Activated T-helper 1 cell treated with anti-CD3 and anti-CD28 coated beads, Interleukin-12 subunit alpha, Interleukin-12 subunit beta, Interleukin-2, Interleukin-4 antibody, amounts not matched to agents 30 ng/mL and 10 ng/mL and 1 ng/mL, durations not matched to agents 14 hours and 24 hours and 36 hours (primary cell): ENCODE results near the gene BANF2. TPM values are rescaled to one million over a fixed set of nuclear protein-coding genes. Genes with fewer than 3 reads are reported as not detected.

Experiments
- DNase-seq: peaks from one replicate; pipeline ENCODE4 v3.0.0; 2021; ENCODE audit warnings: low spot score
- H3K27ac Mint-ChIP-seq: one replicate; pipeline ENCODE4 v1.8.0; 2021; ENCODE audit warnings: mild to moderate bottlenecking, mixed read lengths
- H3K27me3 Mint-ChIP-seq: one replicate; pipeline ENCODE4 v1.8.0; 2022; ENCODE audit warnings: mild to moderate bottlenecking, moderate library complexity, mixed read lengths; ENCODE audit not compliant: insufficient read depth
- H3K36me3 Mint-ChIP-seq: one replicate; pipeline ENCODE4 v1.8.0; 2021; ENCODE audit warnings: low read depth, mixed read lengths
- H3K4me1 Mint-ChIP-seq: one replicate; pipeline ENCODE4 v1.8.0; 2021; ENCODE audit warnings: low read depth, mixed read lengths
- H3K4me3 Mint-ChIP-seq: one replicate; pipeline ENCODE4 v1.8.0; 2021; ENCODE audit warnings: mild to moderate bottlenecking, moderate library complexity, mixed read lengths
- H3K9me3 Mint-ChIP-seq: one replicate; pipeline ENCODE4 v1.8.0; 2021; ENCODE audit warnings: mixed read lengths
- intact Hi-C: fragments of 100-400 bp; cut with micrococcal nuclease; formaldehyde crosslinking; loops from one replicate; pipeline ENCODE4 v1.15.1; 2024
- total RNA-seq: library from RNA; stranded (reverse); gene quantifications from 2 replicates; pipeline ENCODE4 v1.2.3, GENCODE V29; 2022

The BANF2 gene
- total RNA-seq = not detected in 2 replicates

DNA sequence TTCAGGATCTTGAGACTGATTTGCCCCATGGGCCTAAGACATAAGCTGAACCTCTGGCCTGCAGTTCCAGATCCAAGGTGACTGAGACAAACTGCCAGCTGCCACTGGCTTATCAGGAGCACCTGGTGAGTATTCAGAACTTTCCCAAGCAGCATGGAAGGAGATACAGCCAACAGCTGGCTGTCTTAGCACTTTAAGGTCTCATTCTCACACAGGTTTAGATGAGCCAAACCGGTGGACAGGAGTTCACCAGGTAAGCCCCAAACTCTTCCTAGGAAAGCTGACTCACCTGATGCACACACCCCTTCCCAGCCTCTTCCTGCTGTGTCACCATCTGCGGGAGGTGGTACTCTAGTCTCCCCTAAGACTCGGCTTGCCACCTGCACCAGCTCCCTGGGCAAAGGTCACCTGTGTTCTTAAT lies at the start of gene BANF2:
Gene BANF2, plus strand, starts transcription at position 36 of the 421 bp plus-strand sequence. CDS start 25,060 bp downstream, outside the sequence.
- DNase-seq = no peak
- intact Hi-C loops = no loop called here
- Mint-ChIP-seq H3K4me3 (no peak within 1 kb of the TSS), H3K36me3 (no peaks in the 10 kb centered on the region), H3K27me3 (peaks cover 2% of the 10 kb centered on the region), H3K4me1 (no peaks in the 10 kb centered on the region), H3K27ac (no peak within 1 kb of the TSS), H3K9me3 (peaks cover 3% of the 10 kb centered on the region)

DNA sequence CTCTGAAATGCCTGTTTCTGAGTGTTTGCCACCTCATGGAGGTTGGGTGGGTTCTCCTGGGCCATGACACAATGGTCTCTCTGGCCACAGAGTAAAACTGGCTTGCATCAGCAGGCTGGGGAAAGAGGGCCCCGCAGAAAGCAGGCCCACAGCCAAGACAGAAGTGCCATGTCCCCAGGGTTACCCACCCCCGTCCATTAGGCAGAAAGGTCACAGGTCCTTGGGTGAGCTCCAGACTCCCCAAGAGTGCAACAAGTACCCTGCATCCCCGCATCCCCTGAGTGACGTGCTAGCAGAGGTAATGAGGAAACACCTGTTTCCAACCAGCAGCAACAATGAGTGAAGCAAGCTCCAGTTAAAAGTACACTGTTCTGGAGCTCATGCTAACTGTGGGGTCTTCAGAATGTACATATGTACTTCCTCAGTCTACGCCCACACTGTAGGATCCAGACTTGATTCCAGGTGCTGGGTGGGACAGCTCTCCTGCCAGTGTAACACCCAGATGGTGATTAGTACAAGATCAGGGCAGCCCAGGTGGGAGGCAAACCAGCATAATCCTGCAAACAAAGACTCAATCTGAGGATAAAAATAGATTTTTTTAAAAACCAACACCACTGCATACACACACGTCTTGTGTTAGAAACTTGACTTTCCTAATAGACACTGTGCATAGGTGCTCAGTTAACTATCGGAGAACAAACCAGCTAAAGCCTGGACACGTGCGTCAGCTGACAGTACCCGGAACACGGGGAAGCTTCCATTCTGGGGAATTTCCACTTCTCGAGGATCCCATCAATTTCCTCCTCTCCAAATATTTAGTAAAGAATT lies 49.3 kb upstream of the BANF2 start:
- Mint-ChIP-seq H3K27ac (no peak overlapping the region), H3K36me3 (peaks cover 7% of the 10 kb centered on the region), H3K4me3 (no peak overlapping the region), H3K27me3 (no peaks in the 10 kb centered on the region), H3K9me3 (no peaks in the 10 kb centered on the region), H3K4me1 (no peaks in the 10 kb centered on the region)
- DNase-seq = no peak
- intact Hi-C loops = no loop called here

DNA sequence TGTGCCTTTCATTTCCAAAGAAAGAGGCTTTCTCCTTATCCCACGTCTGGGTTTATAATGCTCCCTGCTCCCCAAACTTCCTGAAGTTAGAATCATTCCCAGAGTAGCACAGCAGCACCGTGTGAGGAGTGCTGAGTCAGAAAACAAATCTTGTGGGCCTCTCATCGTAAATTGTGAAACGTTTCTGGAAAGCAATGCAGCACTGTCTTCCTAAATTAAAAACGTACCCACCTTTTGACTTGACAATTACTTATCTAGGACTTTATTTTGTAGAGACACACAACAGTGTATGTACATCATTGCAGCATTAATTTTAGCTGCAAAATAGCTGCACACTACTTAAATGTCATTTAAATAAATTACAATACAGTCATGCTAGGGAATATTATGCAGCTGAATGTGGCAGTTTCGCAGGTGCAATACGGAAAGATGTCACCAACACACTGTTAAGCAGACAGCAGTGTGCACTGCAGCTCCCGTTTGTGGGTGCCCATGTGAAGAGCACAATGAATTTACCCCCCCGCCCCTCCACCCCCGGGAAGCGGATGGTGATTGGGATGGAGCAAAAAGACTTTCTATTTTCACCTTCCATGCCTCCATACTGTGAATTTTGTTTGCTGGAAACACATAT lies 48.5 kb upstream of the BANF2 start:
- H3K36me3 Mint-ChIP-seq = peaks cover 9% of the 10 kb centered on the region

DNA sequence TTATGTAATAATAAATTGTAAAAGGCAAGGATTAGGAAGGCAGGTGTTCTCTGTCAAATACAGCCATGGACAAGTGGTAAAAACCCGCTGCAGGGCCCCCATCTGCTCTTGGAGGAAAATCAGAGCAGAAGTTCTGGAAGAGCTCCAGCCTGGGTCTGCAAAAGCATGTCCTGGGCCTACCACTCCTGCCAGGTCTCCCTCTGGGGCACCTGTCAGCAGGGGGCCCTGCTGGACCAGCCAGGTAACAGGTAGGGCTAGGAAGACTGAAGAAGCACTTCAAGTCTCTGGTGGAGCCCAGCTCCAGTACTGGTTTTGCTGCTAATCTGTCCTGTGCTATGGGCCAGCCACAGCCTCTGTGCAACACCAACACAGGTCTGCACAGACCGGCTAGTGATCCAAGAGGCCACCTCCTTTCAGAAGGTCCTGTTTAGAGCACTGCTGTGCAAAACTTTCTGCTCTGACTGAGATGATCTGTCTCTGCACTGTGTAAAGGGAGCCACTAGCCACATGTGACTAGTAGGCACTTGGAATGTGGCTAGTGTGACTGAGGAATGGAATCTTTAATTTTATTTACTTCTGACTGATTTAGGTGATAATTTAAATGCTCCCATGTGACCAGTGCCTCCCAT lies 47.9 kb upstream of the BANF2 start:
- Mint-ChIP-seq H3K4me1 (peaks cover 6% of the 10 kb centered on the region), H3K36me3 (peaks cover 14% of the 10 kb centered on the region), H3K9me3 (no peaks in the 10 kb centered on the region), H3K27me3 (no peaks in the 10 kb centered on the region), H3K27ac (no peak overlapping the region), H3K4me3 (no peak overlapping the region)
- no peak for DNase-seq
- intact Hi-C loops = no loop called here

More for the DNA sequence above, 48.5 kb upstream of the BANF2 start:
- Mint-ChIP-seq H3K27me3 (no peaks in the 10 kb centered on the region), H3K4me3 (no peak overlapping the region), H3K4me1 (peaks cover 4% of the 10 kb centered on the region), H3K27ac (no peak overlapping the region), H3K9me3 (no peaks in the 10 kb centered on the region)
- no peak for DNase-seq
- intact Hi-C loops = no loop called here

DNA sequence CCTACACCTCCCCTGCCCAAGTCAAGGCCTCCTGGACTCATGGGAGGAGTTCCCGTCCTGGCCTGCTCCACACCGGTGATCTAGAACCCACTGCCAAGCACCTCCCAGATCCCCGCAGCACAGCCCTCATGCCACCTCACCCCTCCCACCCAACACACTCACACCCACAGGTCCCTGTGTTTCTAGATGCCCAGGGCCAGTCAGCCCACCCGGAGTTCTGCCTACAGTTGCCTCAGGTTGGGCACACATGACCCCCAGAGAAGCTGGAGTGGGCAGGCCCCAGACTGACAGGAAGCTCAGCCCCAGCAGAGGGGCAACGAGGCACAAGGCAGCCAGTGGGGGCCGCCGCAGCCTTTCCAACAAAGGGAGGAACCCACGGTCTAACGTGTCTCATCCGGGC lies 47.4 kb upstream of the BANF2 start:
- H3K9me3 Mint-ChIP-seq = no peaks in the 10 kb centered on the region
- H3K27me3 Mint-ChIP-seq = no peaks in the 10 kb centered on the region
- intact Hi-C loops = no loop called here
- no peak for DNase-seq
- H3K4me1 Mint-ChIP-seq = peaks cover 10% of the 10 kb centered on the region
- peaks cover 18% of the 10 kb centered on the region for H3K36me3 Mint-ChIP-seq
- H3K27ac Mint-ChIP-seq = no peak overlapping the region
- H3K4me3 Mint-ChIP-seq = no peak overlapping the region

DNA sequence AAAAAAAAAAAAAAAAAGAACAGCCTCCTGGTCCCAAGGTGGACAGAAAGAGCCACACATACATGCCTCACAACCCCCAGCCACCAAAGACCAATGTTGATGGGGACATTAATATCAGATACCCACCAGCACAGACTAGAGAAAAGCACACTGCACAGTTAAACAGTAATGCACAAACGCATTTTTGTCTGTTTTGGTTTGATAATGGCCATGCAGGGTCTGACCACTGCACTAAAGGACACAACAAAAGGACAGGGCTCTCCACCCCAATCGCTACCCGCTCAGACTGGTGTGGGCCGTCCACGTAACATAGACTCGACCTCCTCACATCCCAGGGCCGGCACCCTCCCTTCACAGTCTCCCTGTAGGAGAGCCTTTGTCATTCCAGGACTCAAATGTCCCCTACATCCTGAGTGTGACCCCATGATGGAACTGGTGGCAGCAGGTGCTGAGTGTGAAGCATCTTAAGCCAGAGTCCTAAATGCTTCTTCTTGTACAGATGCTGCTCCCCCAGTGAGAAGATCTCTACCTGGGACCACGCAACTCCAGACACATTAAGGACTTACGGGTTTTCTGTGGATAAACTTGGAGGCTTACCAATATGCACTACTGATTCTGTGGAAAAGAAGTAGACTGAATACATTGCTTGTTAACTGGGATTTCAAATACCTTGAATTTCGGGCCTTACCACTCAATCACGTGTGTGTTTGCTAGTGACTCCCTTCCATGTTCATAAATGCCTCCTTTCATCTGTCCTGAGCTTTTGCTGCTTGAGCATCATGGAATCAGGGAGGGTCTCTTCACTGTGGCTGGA lies 45.7 kb upstream of the BANF2 start:
- H3K27me3 Mint-ChIP-seq = no peaks in the 10 kb centered on the region
- intact Hi-C loops = no loop called here

DNA sequence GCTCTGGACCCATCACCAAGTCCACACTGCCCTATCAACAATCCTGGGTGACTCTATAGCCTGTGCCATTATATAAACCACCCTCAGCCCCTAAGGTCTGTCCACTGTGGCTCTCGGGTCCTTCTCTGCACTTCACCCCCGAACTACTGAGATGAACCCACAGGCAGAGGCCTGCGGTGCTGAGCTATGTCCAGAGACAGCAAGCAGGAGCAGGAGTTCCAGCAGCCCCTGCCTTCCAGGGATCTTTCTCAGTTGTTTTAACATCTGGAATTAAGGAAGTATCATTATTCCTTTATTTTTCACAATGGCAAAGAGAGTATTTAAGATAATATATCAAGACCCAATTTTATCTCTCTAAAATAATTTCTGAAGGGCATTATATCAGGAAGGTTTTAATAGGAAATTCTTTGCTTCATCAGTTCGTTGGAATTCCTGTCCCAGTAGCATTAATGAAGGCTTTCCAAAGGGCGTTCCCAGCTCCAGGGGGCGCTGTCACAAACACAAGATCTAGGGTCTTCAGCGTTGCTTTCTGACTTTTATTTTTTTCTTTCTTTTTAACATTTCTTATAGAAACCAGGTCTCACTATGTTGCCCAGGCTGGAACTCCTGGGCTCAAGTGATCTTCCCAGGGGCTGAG lies 45.0 kb upstream of the BANF2 start:
- Mint-ChIP-seq H3K9me3 (no peaks in the 10 kb centered on the region), H3K4me1 (peaks cover 14% of the 10 kb centered on the region), H3K4me3 (no peak overlapping the region), H3K27ac (no peak overlapping the region), H3K27me3 (no peaks in the 10 kb centered on the region), H3K36me3 (peaks cover 34% of the 10 kb centered on the region)
- intact Hi-C loops = no loop called here
- DNase-seq = no peak

More for the DNA sequence above, 45.7 kb upstream of the BANF2 start:
- Mint-ChIP-seq H3K4me3 (no peak overlapping the region), H3K36me3 (peaks cover 30% of the 10 kb centered on the region), H3K9me3 (no peaks in the 10 kb centered on the region), H3K4me1 (peaks cover 14% of the 10 kb centered on the region), H3K27ac (no peak overlapping the region)
- DNase-seq = no peak

DNA sequence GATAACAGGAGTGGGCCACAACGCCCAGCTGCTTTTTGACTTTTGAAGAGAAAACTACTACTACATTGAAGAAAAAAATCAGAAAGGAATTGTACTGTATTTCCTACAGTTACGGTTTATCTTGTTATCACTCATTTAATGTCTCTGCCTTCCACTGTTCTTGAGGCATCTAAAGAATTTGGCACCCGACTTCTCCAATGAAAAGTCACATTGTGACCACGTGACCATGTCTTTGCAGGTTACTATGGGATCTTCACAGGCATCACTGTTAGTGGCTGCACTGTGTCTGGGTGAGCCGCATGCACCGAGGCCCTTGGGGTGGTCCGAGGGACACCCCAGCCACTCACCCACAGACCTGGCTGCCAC lies 44.5 kb upstream of the BANF2 start:
- intact Hi-C loops = no loop called here
- Mint-ChIP-seq H3K9me3 (no peaks in the 10 kb centered on the region), H3K4me1 (peaks cover 14% of the 10 kb centered on the region)

DNA sequence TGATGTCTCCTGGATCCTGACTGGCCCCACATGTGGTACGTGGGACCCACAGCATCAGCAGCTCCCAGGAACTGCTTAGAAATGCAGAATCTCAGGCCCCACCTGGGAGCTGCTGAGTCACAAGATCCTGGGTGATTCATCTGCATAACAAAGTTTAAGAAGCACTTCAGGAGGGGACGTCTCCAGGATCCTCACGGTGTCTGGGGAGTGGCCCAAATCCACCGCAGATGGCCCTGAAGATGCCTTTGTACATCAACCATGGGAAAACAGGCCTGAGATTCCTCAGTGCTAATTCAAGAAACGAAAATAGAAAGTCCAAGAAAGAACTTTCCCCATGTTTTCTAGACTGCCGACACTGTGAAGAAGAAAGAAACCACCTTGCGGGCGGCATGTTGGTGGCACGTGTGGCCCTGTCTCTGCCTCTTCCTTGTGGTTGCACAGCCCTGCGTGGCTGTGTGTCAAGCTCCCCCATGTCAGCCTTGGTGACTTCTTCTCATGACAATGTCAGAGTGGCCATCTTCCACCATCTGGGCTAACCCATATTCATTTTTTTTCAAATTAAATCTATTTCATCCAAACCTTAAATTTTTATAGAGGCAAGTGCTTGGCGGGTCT lies 43.8 kb upstream of the BANF2 start:
- no peak for DNase-seq

More for the DNA sequence above, 44.5 kb upstream of the BANF2 start:
- Mint-ChIP-seq H3K27ac (no peak overlapping the region), H3K36me3 (peaks cover 39% of the 10 kb centered on the region), H3K4me3 (no peak overlapping the region), H3K27me3 (no peaks in the 10 kb centered on the region)
- no peak for DNase-seq

DNA sequence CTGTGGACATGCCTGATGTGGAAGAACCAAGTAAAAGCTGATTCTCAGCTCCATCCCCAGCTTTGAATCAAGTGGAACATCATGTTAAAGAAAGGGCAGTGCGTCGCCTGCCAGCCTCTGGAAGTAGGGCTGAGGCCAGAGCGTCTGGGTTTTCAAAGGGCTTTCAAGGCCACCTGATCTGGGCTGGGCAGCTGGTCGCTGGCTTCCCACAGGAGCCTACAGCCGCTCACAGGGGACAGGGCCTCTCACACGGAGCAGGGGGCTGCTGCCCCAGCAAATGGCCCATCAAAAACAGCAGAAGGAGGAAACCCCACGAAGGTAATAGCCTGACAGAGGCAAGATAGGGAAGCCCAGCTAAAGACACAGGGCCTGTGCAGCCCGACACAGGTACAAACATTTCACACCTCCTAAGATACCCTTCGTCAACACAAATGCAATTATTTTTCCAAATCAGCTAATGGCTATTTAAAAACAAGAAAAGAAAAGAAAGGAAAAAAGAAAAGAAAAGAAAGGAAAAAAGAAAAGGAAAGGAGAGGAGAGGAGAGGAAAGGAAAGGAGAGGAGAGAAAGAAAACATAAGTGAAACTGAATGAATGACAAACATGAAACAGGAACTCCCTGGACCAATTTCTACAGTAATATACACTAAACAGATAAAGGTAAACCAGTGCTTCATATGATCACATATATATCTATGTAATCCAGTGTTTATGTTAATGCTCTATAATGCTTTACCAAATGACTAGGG lies 42.5 kb upstream of the BANF2 start:
- peaks cover 48% of the 10 kb centered on the region for H3K36me3 Mint-ChIP-seq
- no peaks in the 10 kb centered on the region for H3K27me3 Mint-ChIP-seq
- no peak overlapping the region for H3K4me3 Mint-ChIP-seq
- DNase-seq = no peak
- H3K27ac Mint-ChIP-seq = no peak overlapping the region
- peaks cover 32% of the 10 kb centered on the region for H3K4me1 Mint-ChIP-seq
- no peaks in the 10 kb centered on the region for H3K9me3 Mint-ChIP-seq
- intact Hi-C loops = no loop called here

More for the DNA sequence above, 43.8 kb upstream of the BANF2 start:
- Mint-ChIP-seq H3K27me3 (no peaks in the 10 kb centered on the region), H3K36me3 (peaks cover 45% of the 10 kb centered on the region), H3K4me1 (peaks cover 21% of the 10 kb centered on the region), H3K9me3 (no peaks in the 10 kb centered on the region), H3K27ac (no peak overlapping the region), H3K4me3 (no peak overlapping the region)
- intact Hi-C loops = no loop called here

DNA sequence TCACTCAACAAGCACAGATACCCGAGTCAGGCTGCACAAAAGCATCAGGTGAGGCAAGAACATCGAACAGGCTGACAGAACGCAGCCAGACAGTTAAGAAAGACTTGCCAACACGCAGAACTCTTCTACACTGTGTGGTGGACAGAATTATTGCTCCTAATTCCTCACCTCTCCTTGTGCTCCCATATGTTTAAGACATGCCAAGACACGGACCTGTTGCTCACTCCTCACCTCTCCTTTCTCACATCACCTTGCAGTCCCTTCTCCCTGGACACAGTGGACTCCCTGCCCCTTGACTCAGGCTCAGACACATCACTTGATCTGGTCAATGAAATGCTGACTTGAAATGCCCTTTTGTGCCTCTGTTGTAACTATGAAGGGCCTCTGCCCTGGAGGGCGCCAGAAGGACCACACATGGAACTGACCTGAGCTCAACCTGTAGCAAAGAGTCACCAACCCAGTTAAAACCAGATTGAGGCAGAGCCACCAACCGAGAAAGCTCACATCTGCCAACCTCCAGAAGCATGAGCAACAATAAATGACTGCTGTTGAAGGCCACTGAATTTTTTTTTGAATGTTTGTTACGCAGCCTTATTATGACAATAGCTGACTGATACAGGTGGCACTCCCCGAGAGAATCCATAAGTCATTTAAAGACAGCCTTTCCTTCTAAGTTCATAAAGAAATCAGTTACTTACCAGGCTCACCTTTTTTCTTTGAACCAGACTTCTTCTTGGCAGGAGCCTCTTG lies 41.7 kb upstream of the BANF2 start:
- Mint-ChIP-seq H3K27ac (no peak overlapping the region), H3K9me3 (no peaks in the 10 kb centered on the region), H3K4me1 (peaks cover 40% of the 10 kb centered on the region), H3K36me3 (peaks cover 49% of the 10 kb centered on the region), H3K4me3 (no peak overlapping the region), H3K27me3 (no peaks in the 10 kb centered on the region)
- intact Hi-C loops = no loop called here
- no peak for DNase-seq
